H7 (cell line): ENCODE results near the gene SLC16A12. TPM values are rescaled to one million over a fixed set of nuclear protein-coding genes. Genes with fewer than 3 reads are reported as not detected.

Experiments
- DNase-seq: peaks from one replicate; pipeline ENCODE4 v3.0.0; 2012
- H3K27me3 ChIP-seq: 2 replicates; pipeline ENCODE4 v1.6.0; 2011; ENCODE audit warnings: mild to moderate bottlenecking, low read length; ENCODE audit not compliant: control insufficient read depth, insufficient read depth
- H3K36me3 ChIP-seq: replicated peaks from 2 replicates; pipeline ENCODE4 v1.5.1; 2011; ENCODE audit warnings: low read length; ENCODE audit not compliant: control insufficient read depth, insufficient read depth
- H3K4me3 ChIP-seq: 2 replicates; pipeline ENCODE4 v1.5.1; 2011; ENCODE audit warnings: low read depth, mild to moderate bottlenecking, control low read depth, low read length, moderate library complexity; ENCODE audit not compliant: insufficient read depth
- total RNA-seq: library from RNA; depleted of rRNA; stranded (reverse); fragments of >200 nt; shearing (Covaris generic); gene quantifications from 2 replicates; pipeline ENCODE4 v1.2.3, GENCODE V29; 2014

SLC16A12 gene
- total RNA-seq, 1 experiment from 2014 or later: 4.1 TPM

DNA sequence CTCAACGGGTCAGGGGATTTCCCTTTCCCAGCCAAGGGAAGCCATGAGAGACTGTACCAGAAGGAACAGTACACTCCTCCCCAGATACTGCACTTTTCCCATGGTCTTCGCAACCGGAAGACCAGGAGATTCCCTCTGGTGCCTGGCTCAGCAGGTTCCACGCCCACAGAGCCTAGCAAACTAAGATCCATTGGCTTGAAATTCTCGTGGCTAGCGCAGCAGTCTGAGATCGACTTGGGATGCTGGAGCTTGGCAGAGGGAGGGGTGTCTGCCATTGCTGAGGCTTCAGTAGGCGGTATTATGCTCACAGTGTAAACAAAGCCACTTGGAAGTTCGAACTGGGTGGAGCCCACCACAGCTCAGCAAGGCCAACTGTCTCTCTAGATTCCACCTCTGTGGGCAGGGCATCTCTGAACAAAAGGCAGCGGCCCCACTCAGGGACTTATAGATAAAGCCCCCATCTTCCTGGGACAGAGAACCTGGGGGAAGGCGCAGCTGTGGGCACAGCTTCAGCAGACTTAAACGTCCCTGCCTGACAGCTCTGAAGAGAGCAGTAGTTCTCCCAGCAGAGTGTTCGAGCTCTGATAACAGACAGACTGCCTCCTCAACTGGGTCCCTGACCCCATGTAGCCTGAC lies 29.6 kb downstream of the SLC16A12 start:
- no peak for DNase-seq
- Histone ChIP-seq H3K27me3 (no peaks in the 10 kb centered on the region), H3K36me3 (no peaks in the 10 kb centered on the region), H3K4me3 (no peak overlapping the region)

DNA sequence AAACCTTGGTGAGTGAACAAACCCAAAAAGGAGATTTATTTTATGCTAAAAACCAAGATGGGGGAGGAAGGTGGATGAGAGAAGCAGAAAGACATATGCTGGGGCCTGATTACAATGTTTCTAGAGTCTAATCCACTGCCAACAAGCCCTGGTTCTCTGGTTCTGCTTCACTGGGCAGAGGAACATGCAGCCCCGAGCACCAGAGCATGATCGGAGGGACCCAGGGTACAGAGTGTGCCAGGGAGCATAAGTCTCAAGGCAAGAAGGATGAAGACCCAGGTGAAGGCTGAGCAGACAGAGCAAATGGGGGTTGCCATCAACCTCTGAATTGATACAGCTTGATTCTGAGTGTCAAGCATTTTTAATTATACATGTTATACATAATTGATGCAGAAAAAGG lies 30.7 kb downstream of the SLC16A12 start:
- Histone ChIP-seq H3K36me3 (no peaks in the 10 kb centered on the region), H3K27me3 (no peaks in the 10 kb centered on the region), H3K4me3 (no peak overlapping the region)
- DNase-seq: no peak

DNA sequence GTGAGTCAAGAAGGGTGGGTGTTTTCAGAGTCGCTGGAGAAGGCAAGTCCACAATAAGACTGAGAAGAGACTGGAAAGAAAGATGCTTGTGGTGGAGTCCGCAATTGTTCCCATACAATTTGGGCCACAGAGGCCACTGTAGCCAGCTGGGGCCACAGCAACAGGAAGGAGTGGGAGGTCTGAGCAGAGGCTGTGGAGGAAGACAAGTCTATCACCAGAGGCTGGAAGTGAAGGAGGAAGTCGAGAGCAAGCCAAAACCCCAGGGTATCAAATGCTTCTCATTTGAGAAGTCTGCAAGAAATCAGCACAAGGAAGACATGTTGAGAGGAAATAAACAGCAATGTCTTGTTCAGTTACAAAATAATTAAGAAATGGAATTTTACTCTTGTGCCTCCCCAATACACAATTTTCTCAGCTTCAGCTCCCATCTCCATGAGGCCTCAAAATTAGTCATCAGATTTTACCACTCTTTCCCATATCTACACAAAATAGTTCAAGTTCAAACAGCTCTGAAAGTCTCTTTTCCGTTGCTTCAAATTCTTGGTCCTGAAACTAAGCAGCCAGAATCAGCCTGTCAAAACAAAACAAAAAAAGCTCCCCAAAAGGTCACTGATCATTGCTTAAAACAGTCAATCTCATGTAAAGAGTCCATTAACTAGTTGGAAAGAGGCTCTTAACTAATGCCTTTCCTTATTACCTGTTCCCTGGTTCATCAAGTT lies 31.6 kb downstream of the SLC16A12 start:
- H3K27me3 ChIP-seq: no peaks in the 10 kb centered on the region
- H3K36me3 ChIP-seq: no peaks in the 10 kb centered on the region
- H3K4me3 ChIP-seq: no peak overlapping the region
- DNase-seq: no peak

DNA sequence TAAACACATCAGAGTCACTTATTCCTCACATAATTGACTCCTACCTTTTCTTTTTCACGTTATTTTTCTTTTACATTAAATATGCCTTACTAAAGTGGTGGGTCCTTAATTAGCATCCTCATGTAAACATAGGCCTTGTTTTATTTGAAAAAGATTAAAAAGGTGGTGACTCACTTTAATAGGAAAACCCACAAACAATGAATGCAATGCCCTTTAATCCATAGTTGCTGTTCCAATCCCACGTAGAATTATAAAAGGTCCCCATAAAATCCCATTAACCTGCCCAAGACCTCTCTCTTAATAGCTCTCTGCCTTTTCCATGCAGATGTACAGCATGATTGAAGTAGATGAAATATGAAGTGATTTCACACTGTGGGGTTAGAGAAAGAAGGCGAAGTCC lies 32.2 kb downstream of the SLC16A12 start:
- no peak for DNase-seq
- H3K36me3 ChIP-seq: no peaks in the 10 kb centered on the region
- no peak overlapping the region for H3K4me3 ChIP-seq
- H3K27me3 ChIP-seq: no peaks in the 10 kb centered on the region

DNA sequence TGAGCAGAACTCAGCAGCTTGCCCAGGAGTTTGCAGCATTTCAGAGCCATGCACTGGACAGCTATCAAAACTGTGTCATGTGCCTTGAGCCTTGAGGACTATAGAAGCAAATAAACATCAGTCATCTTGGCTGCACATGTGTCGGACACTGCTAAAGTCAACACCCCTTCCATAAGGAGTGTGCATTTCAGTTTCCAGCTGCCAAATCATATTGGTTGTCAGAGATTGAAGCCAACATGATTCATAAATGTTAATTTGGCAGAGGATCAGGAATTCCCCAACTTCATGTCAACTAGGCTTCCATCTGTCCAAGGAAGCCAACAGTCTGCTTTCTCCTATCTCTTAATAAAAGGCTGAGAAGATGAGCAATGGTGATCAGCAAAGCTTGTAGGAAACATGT lies 32.8 kb downstream of the SLC16A12 start:
- Histone ChIP-seq H3K27me3 (no peaks in the 10 kb centered on the region), H3K4me3 (no peak overlapping the region), H3K36me3 (no peaks in the 10 kb centered on the region)
- DNase-seq: no peak

DNA sequence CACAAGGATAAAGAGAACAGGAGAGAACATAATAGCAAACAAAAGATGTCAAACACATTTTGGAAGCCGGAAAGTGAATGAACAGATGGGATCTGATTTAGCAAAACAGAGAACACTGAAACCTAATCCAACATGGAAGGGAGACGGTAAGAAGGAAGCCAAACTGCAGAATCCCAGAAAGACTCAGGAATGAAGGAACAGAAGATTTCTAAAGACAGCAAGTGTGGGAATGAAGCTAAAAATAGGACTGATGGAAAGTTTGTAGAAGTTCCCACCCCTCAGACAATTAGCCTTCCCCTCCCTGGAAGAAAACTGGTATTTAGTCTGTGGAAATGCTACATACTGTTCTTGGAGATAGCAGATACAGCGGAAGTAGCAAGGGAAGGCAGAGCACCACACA lies 40.8 kb downstream of the SLC16A12 start:
- H3K4me3 ChIP-seq: no peak overlapping the region
- no peaks in the 10 kb centered on the region for H3K36me3 ChIP-seq
- H3K27me3 ChIP-seq: no peaks in the 10 kb centered on the region
- DNase-seq: no peak

DNA sequence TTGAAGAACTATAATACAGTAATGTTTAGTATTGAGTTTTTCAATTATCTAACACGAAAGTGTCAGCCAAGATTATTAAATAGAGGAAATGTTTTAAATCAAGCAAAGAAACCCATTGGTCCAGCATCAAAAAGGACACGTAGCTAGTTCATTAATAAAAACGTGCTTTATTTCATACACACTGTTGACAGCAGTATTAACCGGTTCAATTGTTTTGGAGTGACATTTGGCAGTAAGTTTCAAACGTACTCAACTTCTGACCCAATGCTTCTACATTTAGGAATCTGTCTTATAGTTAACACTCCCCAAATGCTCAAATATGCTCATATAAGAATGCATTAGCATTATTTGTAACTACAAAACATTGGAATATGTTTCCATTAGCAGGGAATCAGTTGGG lies 41.3 kb downstream of the SLC16A12 start:
- no peaks in the 10 kb centered on the region for H3K27me3 ChIP-seq
- no peak for DNase-seq
- H3K4me3 ChIP-seq: no peak overlapping the region
- H3K36me3 ChIP-seq: no peaks in the 10 kb centered on the region

DNA sequence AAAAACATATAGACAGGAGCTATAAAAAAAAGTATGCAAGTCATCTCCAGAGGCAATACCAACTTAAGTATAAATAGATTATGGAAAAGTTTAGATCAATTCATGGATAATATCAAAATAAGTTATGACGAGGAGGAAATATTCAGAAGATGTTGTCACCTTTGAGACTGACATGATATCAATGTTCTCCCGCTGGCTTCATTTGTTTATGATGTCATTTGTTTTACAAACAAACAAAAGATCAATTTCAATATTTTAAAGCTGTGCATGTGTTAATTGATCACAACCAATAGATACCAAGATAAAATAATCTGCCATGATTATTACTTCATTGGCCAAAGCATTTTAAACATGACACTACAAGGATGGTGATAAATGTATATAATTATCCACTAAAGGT lies 43.5 kb downstream of the SLC16A12 start:
- Histone ChIP-seq H3K4me3 (no peak overlapping the region), H3K36me3 (no peaks in the 10 kb centered on the region), H3K27me3 (no peaks in the 10 kb centered on the region)
- DNase-seq: no peak

DNA sequence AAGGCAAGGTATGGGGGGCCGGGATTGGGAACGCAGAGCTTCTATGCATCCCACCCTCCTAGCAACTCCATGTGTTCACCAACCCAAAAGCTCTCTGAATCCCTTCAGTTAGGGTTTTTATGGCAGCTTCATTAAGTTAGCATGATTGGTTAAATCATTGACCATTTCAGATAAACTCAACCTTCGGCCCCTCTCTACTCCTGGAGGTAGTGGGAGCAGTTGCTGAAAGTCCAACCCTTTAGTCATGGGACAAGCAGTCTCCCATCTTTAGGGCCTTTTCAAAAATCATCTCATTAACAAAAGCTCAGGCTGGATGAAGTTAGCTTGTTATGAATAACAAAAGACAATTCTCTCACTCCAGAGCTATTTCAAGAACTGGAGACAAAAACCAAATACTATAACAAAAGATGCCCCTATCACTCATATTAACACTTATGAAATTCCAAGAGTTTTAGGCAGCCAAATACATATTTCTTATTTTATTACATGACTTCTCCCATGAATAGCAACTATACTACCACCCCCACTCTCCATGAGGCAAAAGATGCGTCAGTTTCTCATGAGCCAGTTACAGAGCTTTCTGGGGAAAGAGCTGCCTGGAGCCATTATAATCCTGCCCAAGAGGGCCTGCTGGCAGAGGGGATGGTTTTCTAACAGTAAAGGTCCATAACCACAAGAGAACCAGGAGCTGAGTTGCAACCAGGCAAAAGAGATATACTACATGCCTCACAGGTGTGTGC lies 44.6 kb downstream of the SLC16A12 start:
- H3K27me3 ChIP-seq: no peaks in the 10 kb centered on the region
- DNase-seq: no peak

DNA sequence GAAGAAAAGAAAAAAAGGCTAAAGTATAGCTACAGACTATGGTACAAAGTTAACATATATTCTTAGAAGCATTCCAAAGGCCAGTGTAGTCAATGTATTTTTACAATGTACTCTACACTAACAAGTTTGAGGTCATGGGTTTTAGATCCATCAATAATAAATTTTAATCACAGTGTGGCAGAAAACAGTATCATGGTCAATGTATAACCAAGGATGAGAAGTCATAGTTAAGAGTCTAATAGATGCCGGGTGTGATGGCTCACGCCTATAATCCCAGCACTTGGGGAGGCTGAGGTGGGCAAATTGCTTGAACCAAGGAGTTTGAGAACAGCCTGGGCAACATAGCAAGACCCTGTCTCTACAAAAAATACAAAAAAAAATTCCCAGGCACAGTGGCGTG lies 53.1 kb downstream of the SLC16A12 start:
- H3K27me3 ChIP-seq: no peaks in the 10 kb centered on the region
- no peaks in the 10 kb centered on the region for H3K36me3 ChIP-seq
- DNase-seq: no peak
- H3K4me3 ChIP-seq: no peak overlapping the region

More for the DNA sequence above, 44.6 kb downstream of the SLC16A12 start:
- H3K36me3 ChIP-seq: no peaks in the 10 kb centered on the region
- no peak overlapping the region for H3K4me3 ChIP-seq

DNA sequence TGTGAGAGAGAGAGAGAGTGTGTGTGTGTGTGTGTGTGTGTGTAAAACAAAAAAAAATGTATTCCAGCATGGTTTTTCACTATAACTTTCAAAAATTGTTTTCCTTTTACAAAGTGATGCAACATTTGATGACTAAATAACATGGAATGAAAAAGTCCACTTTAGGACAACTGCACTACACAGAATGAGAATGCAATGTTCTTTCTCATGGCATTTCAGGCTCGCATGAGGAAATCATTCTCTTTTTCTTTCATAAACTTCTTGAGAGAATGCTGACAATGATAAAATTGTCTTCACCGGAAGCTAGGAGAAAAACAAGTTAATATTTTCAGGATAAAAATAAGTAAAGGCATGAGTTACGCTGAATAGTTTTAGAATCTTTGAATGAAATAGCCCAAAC lies 53.7 kb downstream of the SLC16A12 start:
- Histone ChIP-seq H3K27me3 (no peaks in the 10 kb centered on the region), H3K4me3 (no peak overlapping the region), H3K36me3 (no peaks in the 10 kb centered on the region)
- DNase-seq: no peak

DNA sequence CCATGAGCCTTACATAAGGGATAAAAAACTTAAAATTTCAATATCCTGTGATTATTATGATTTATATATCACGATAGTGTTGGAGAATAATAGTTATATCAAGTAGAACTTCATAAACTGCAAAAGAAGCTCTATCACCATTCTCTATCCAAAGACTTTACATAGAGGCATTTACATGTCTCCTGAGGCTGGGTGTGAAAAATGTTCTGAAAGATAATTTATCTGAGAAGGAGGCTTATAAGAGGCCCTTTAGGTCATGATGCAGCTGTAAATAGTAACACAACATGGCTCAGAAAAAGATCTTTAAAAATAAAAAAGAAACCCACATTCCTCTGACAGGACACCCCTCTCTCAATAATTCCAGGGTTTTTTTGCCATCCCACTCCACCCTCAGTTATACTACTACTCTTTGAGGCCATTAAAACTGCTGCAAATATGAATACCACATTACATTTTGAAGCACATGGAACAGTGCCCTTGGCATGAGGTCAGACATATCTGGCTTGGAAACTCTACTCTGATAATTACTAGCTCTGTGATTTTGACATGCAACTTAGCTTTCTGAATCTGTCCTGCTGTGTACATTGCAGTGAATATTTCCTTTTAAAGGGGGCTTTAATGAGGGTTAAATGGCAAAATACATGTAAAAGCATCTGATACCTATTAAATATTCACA lies 55.5 kb downstream of the SLC16A12 start:
- DNase-seq: no peak
- H3K4me3 ChIP-seq: no peak overlapping the region
- H3K36me3 ChIP-seq: no peaks in the 10 kb centered on the region
- no peaks in the 10 kb centered on the region for H3K27me3 ChIP-seq

DNA sequence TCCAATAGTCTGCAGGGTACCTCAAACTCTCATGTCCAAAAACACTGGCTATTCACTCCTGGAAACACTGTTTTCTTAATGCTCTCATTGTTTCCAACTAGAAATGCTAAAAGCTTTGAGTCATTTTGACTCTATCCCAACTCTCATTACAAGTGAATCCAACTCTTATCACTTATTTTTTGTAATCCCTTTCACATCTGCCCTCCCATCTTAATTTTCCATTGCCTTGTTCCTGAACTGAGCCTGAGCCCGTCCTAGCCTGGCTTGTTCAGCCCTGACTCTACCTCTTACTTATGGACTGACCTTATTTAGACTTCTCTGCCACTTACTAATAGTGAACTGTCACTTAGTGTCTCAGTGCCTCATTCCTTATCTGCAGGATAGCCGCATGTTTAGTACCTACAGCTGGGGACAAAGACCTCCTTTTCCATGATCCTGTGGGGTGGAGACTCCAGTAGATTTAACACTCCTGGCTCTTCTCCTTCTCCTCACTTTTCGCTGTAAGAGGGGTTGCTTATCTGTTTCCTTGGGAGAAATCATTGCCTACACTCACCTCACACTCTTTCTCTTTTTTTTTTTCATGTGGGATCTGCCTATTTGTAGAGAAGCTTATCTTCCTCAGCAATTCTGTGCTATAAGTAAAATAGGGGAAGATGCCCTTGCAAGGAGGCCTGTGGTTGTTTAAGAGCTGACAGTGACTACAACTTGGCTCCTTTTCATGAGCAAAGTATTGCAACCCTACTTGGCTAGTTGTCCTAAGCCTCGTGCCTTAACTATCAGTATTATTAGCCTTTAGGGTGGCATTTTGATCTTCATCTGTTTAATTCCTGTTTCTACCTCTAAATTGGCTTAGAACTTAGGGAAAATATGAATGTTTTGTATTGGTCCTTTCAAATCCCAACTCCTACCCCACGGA lies 56.4 kb downstream of the SLC16A12 start:
- no peak overlapping the region for H3K4me3 ChIP-seq
- no peaks in the 10 kb centered on the region for H3K36me3 ChIP-seq
- no peak for DNase-seq
- H3K27me3 ChIP-seq: no peaks in the 10 kb centered on the region
